Muscle of back (tissue), 11 donors: ENCODE measurements around the gene ADARB1. TPM values are rescaled to one million over a fixed set of nuclear protein-coding genes. Genes with fewer than 3 reads are reported as not detected.
A peak's percentile ranks its signal among the peaks of the same experiment; 100 is the strongest.

Experiments used
- DNase-seq, 3 donors: peaks; one replicate each; pipeline versions ENCODE4 v3.0.0 to v3.0.0-alpha.2; 2013
- polyA plus RNA-seq, 10 donors: library from polyadenylated mRNA; unstranded; fragments of 120-200 nt; gene quantifications; one replicate each; pipeline ENCODE4 v1.2.1, GENCODE V29; 2013; ENCODE audit not compliant: insufficient read length in 10 of 10

Gene ADARB1
- polyA plus RNA-seq, 10 donors = 20.7 to 31.9 (median 25.8) TPM

- no peak for DNase-seq
Measured at GRCh38 chr21:45054927-45055612, 19.3 kb upstream of the ADARB1 start.

GRCh38 chr21:45055861-45056260 lies 18.5 kb upstream of the ADARB1 start:
- no peak for DNase-seq

GRCh38 chr21:45056296-45056904 lies 18.0 kb upstream of the ADARB1 start:
- DNase-seq = no peak

- DNase-seq = no peak
Measured at GRCh38 chr21:45056917-45057560, 17.3 kb upstream of the ADARB1 start.

- DNase-seq = no peak
Measured at GRCh38 chr21:45057886-45058285, 16.5 kb upstream of the ADARB1 start.

- DNase-seq = no peak
Measured at GRCh38 chr21:45059121-45059520, 15.3 kb upstream of the ADARB1 start.

- no peak for DNase-seq
Measured at GRCh38 chr21:45060089-45060488, 14.3 kb upstream of the ADARB1 start.

- DNase-seq = no peak
Measured at GRCh38 chr21:45060675-45061311, 13.6 kb upstream of the ADARB1 start.

GRCh38 chr21:45064091-45064490 lies 10.3 kb upstream of the ADARB1 start:
- DNase-seq = no peak

GRCh38 chr21:45064618-45065399 lies 9.6 kb upstream of the ADARB1 start:
- no peak for DNase-seq

GRCh38 chr21:45067462-45068285 lies 6.7 kb upstream of the ADARB1 start:
- no peak for DNase-seq

- no peak for DNase-seq
Measured at GRCh38 chr21:45069085-45069484, 5.3 kb upstream of the ADARB1 start.

GRCh38 chr21:45069711-45070110 lies 4.7 kb upstream of the ADARB1 start:
- DNase-seq = no peak

- DNase-seq = peak in 1 of 3 donors; percentile 40
Measured at GRCh38 chr21:45071078-45071873, 3.1 kb upstream of the ADARB1 start.

GRCh38 chr21:45071874-45072737 lies 2.3 kb upstream of the ADARB1 start:
- no peak for DNase-seq

GRCh38 chr21:45072738-45073300 lies 1.6 kb upstream of the ADARB1 start:
- no peak for DNase-seq

- peak in 2 of 3 donors; percentile 30 to 70 for DNase-seq
Measured at GRCh38 chr21:45073301-45074047, 906 bp upstream of the ADARB1 start.
